Nephron (organoid): ENCODE measurements around the gene MX2.

Experiments
- H3K27ac Mint-ChIP-seq, 3 experiments: 2 replicates each; pipeline ENCODE4 v1.8.0; 2020; ENCODE audit warnings: mixed read lengths in 3 of 3, mild to moderate bottlenecking in 2 of 3, moderate library complexity in 1 of 3
- H3K27me3 Mint-ChIP-seq: 2 replicates; pipeline ENCODE4 v1.8.0; 2021; ENCODE audit warnings: low read depth, mild to moderate bottlenecking, moderate library complexity, mixed read lengths
- H3K36me3 Mint-ChIP-seq: 2 replicates; pipeline ENCODE4 v1.8.0; 2020; ENCODE audit warnings: low read depth, mixed read lengths
- H3K4me1 Mint-ChIP-seq: 2 replicates; pipeline ENCODE4 v1.8.0; 2020; ENCODE audit warnings: mixed read lengths
- H3K4me3 Mint-ChIP-seq, 3 experiments: 2 replicates each; pipeline ENCODE4 v1.8.0; 2020; ENCODE audit warnings: mild to moderate bottlenecking in 3 of 3, mixed read lengths in 3 of 3, moderate library complexity in 2 of 3
- H3K9me3 Mint-ChIP-seq: 2 replicates; pipeline ENCODE4 v1.8.0; 2020; ENCODE audit warnings: mixed read lengths
- CTCF ChIP-seq, 3 experiments: fragments of 200-600 bp; sonication (generic); IDR thresholded peaks; one replicate each; pipeline ENCODE4 v1.5.0; 2021; ENCODE audit warnings: antibody characterized with exemption in 3 of 3; ENCODE audit not compliant: unreplicated experiment in 3 of 3

Gene MX2

GRCh38 chr21:41442481-41443186, 80.8 kb downstream of the MX2 start:
- Mint-ChIP-seq H3K9me3 (no peaks in the 10 kb centered on the region), H3K27me3 (peaks cover 2% of the 10 kb centered on the region), H3K4me3 (no peak overlapping the region), H3K36me3 (no peaks in the 10 kb centered on the region), H3K27ac (no peak overlapping the region), H3K4me1 (no peaks in the 10 kb centered on the region)
- no peak for TF ChIP-seq CTCF (IDR thresholded peaks at IDR 0.05; ENCODE audit: unreplicated experiment in 3 of 3)

GRCh38 chr21:41443562-41443961, 81.7 kb downstream of the MX2 start:
- no peaks in the 10 kb centered on the region for H3K36me3 Mint-ChIP-seq
- H3K27me3 Mint-ChIP-seq, result no peaks in the 10 kb centered on the region
- H3K27ac Mint-ChIP-seq, result no peak overlapping the region
- H3K9me3 Mint-ChIP-seq, result no peaks in the 10 kb centered on the region
- no peaks in the 10 kb centered on the region for H3K4me1 Mint-ChIP-seq
- no peak overlapping the region for H3K4me3 Mint-ChIP-seq
- TF ChIP-seq CTCF (IDR thresholded peaks at IDR 0.05; ENCODE audit: unreplicated experiment in 3 of 3), result no peak

- no peak for TF ChIP-seq CTCF (IDR thresholded peaks at IDR 0.05; ENCODE audit: unreplicated experiment in 3 of 3)
- Mint-ChIP-seq H3K27ac (peak overlapping the region; percentile 60 to 81 (median 75)), H3K36me3 (no peaks in the 10 kb centered on the region), H3K4me3 (no peak overlapping the region), H3K27me3 (no peaks in the 10 kb centered on the region), H3K9me3 (no peaks in the 10 kb centered on the region), H3K4me1 (no peaks in the 10 kb centered on the region)
Observed at GRCh38 chr21:41444703-41445464, 83.1 kb downstream of the MX2 start.

- no peak for TF ChIP-seq CTCF (IDR thresholded peaks at IDR 0.05; ENCODE audit: unreplicated experiment in 3 of 3)
- Mint-ChIP-seq H3K27ac (peak overlapping the region; percentile 60 to 81 (median 75)), H3K4me3 (no peak overlapping the region), H3K9me3 (no peaks in the 10 kb centered on the region), H3K27me3 (no peaks in the 10 kb centered on the region), H3K4me1 (no peaks in the 10 kb centered on the region), H3K36me3 (no peaks in the 10 kb centered on the region)
Observed at GRCh38 chr21:41445465-41445862, 83.6 kb downstream of the MX2 start.

- no peaks in the 10 kb centered on the region for H3K36me3 Mint-ChIP-seq
- no peaks in the 10 kb centered on the region for H3K27me3 Mint-ChIP-seq
- H3K4me1 Mint-ChIP-seq, result no peaks in the 10 kb centered on the region
- H3K9me3 Mint-ChIP-seq, result no peaks in the 10 kb centered on the region
- TF ChIP-seq CTCF (IDR thresholded peaks at IDR 0.05; ENCODE audit: unreplicated experiment in 3 of 3), result no peak
- no peak overlapping the region for H3K4me3 Mint-ChIP-seq
- no peak overlapping the region for H3K27ac Mint-ChIP-seq
Observed at GRCh38 chr21:41446586-41446985, 84.8 kb downstream of the MX2 start.
